Ishikawa (cell line): Measurements from ENCODE around the gene TMOD1.

ENCODE experiments used
- CEBPB ChIP-seq: IDR thresholded peaks from 2 replicates; pipeline ENCODE4 v1.6.1; 2012
- CREB1 ChIP-seq: IDR thresholded peaks from 2 replicates; pipeline ENCODE4 v1.6.1; 2012; ENCODE audit warnings: low read depth
- EGR1 ChIP-seq: IDR thresholded peaks from 2 replicates; pipeline ENCODE4 v1.6.1; 2012
- EP300 ChIP-seq: IDR thresholded peaks from 2 replicates; pipeline ENCODE4 v1.6.1; 2012; ENCODE audit warnings: borderline replicate concordance
- FOXM1 ChIP-seq: IDR thresholded peaks from 2 replicates; pipeline ENCODE4 v1.6.1; 2012; ENCODE audit warnings: low read depth, borderline replicate concordance
- MAX ChIP-seq: IDR thresholded peaks from 2 replicates; pipeline ENCODE4 v1.6.1; 2012
- NFIC ChIP-seq: IDR thresholded peaks from 2 replicates; pipeline ENCODE4 v1.6.1; 2012
- RAD21 ChIP-seq: IDR thresholded peaks from 2 replicates; pipeline ENCODE4 v1.6.1; 2012; ENCODE audit warnings: low read depth
- REST ChIP-seq: IDR thresholded peaks from 2 replicates; pipeline ENCODE4 v1.6.1; 2012; ENCODE audit warnings: low read depth, mild to moderate bottlenecking
- TAF1 ChIP-seq: IDR thresholded peaks from 2 replicates; pipeline ENCODE4 v1.6.1; 2012; ENCODE audit warnings: low read depth, mild to moderate bottlenecking
- TCF12 ChIP-seq: IDR thresholded peaks from 2 replicates; pipeline ENCODE4 v1.6.1; 2012; ENCODE audit warnings: low read depth
- USF1 ChIP-seq: IDR thresholded peaks from 2 replicates; pipeline ENCODE4 v1.6.1; 2012
- YY1 ChIP-seq: IDR thresholded peaks from 2 replicates; pipeline ENCODE4 v1.6.1; 2012; ENCODE audit warnings: low read depth

GRCh38 chr9:97515662-97516061, 14.2 kb downstream of the TMOD1 start:
- no peak for TF ChIP-seq CREB1
- no peak for TF ChIP-seq YY1
- TF ChIP-seq TAF1: no peak
- TF ChIP-seq USF1: no peak
- no peak for TF ChIP-seq EGR1
- TF ChIP-seq CEBPB: no peak
- no peak for TF ChIP-seq RAD21
- no peak for TF ChIP-seq NFIC
- TF ChIP-seq EP300: no peak
- TF ChIP-seq MAX: no peak
- no peak for TF ChIP-seq TCF12
- no peak for TF ChIP-seq FOXM1
- TF ChIP-seq REST: no peak
